Activated CD4-positive, alpha-beta T cell treated with anti-CD3 and anti-CD28 coated beads, Interleukin-2, amount 10 ng/mL, durations not matched to agents 7 days and 5 days (primary cell): ENCODE results near the gene POTEH. TPM values are rescaled to one million over a fixed set of nuclear protein-coding genes. Genes with fewer than 3 reads are reported as not detected.
"Not testable (repeated sequence)": the region's sequence is repeated elsewhere in the genome, so short reads cannot be mapped to it uniquely, and the experiment has no call there.

Experiments
- CTCF ChIA-PET: fragments of 350-600 bp; sonication (Branson Sonifier 250); formaldehyde crosslinking; loops from one replicate; lab custom pipeline; 2021; ENCODE audit warnings: antibody characterized with exemption; lab: Charles Lee
- POLR2A ChIA-PET: fragments of 350-600 bp; sonication (Branson Sonifier 250); formaldehyde crosslinking; loops from one replicate; lab custom pipeline; 2021; ENCODE audit warnings: antibody characterized with exemption; lab: Charles Lee
- DNase-seq: peaks from one replicate; pipeline ENCODE4 v3.0.0-alpha.2; 2020
- H3K27ac Mint-ChIP-seq: one replicate; pipeline ENCODE4 v1.8.0; 2021; ENCODE audit warnings: mild to moderate bottlenecking, moderate library complexity, mixed read lengths
- H3K27me3 Mint-ChIP-seq: one replicate; pipeline ENCODE4 v1.8.0; 2021; ENCODE audit warnings: mixed read lengths
- H3K36me3 Mint-ChIP-seq: one replicate; pipeline ENCODE4 v1.8.0; 2021; ENCODE audit warnings: low read depth, mixed read lengths
- H3K4me1 Mint-ChIP-seq: one replicate; pipeline ENCODE4 v1.8.0; 2021; ENCODE audit warnings: mixed read lengths
- H3K4me3 Mint-ChIP-seq: one replicate; pipeline ENCODE4 v1.8.0; 2021; ENCODE audit warnings: mild to moderate bottlenecking, moderate library complexity, mixed read lengths
- H3K9me3 Mint-ChIP-seq: one replicate; pipeline ENCODE4 v1.8.0; 2021; ENCODE audit warnings: mixed read lengths
- total RNA-seq, 2 experiments: library from RNA; stranded (reverse); gene quantifications; one replicate each; pipeline ENCODE4 v1.2.3, GENCODE V29; 2021

Gene POTEH
- total RNA-seq, 2 experiments from 2014 or later, result not detected

DNA sequence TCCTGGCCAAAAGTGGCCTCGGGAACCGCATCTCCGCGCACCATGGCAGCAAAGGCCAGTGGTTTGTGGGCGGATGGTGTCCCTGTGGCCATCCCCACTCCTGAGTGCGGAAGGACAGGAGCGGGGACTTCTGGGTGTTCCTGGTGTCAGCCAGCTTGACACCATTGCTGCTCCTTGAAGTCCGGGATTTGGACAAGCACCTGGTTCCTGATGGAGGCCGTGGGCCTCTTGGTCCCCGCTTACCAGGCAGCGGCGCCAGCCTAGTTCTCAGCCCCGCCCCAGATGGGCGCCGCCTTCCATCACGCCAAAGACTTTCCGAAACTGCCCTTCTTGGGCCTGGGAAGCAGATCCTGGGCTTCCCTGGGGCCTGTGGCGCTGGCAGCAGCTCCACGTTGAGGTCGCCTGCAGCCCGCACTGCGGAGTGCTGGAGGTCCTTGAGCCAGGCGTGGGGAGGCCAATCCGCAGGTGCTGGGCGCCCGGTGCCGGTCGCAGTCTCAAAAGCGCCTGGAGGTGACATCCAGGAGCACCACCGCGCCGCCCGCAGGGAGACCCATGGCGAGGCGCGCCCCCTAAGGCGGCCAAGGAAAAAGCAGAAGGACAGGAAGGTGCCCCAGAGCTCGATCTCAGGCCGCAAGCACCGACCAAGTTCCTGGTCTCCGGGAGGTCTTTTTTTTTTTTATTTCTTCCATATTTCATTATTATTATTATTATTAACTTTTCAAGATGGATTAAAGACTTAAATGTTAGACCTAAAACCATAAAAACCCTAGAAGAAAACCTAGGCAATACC lies 59.5 kb downstream of the POTEH start:
- H3K9me3 Mint-ChIP-seq, H3K36me3 Mint-ChIP-seq, CTCF ChIA-PET, H3K27me3 Mint-ChIP-seq, H3K4me3 Mint-ChIP-seq, DNase-seq, H3K27ac Mint-ChIP-seq, POLR2A ChIA-PET, H3K4me1 Mint-ChIP-seq: not testable (repeated sequence)

DNA sequence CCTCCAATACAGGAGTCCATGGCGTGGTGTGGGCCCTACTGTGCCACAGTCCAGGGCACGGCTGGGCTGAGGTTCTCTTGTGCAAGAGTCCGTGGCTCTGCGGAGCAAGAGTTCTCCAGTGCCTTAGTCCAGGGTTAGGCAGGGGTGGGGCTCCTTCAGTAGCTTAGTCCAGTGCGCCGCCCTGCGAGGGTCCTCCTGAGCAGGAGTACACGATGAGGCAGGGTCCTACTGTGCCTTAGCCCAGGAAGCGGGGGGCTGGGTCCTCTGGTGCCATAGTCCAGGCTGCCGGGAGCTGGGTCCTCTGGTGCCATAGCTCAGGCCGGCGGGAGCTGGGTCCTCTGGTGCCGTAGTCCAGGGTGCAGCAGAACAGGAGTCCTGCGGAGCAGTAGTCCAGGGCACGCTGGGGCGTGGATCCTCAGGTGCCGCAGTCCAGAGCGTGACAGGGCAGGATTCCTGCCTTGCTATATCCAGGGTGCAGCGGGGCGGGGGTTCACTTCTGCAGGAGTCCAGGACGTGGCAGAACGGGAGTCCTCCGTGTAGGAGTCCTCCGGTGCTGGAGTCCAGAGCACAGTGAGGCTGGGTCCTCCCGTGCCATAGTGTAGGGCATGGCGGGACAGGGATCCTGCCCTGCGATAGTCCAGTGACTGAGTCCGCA lies 69.7 kb downstream of the POTEH start:
- POLR2A ChIA-PET, H3K27me3 Mint-ChIP-seq, H3K9me3 Mint-ChIP-seq, H3K4me3 Mint-ChIP-seq, H3K4me1 Mint-ChIP-seq, CTCF ChIA-PET, DNase-seq, H3K36me3 Mint-ChIP-seq, H3K27ac Mint-ChIP-seq: not testable (repeated sequence)

DNA sequence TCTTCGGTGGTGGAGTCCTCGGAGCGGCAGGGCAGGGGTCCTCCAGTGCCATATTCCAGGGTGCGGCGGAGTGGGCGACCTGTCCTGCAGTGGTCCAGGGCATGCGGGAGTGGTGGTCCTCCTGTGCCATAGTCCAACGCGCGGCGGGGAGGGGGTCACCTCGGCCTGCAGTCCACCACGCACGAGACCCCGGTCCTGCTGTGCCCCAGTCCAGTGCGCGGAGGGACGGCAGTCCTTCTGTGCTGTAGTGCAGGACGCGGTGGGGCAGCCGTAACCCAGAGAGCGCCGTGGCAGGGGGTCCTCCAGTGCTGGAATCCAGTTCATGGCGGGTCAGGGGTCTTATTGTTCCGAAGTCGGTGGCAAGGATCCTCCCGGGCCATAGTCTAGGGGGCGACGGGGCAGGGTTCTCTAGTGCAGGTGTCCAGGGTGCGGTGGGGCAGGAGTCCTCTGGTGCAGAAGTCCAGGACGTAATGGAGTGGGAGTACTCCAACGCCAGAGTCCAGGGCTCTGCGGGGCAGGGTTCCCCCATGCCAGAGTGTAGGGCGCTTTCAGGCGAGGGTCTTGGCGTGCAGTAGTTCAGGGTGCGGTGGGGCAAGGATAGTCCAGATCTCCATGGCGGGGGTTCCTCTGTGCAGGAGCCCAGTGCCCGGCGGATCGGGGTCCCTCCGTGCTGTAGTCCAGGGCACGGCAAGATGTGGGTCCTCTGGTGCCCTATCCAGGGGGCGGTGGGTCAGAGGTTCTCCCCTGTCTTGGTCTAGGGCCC lies 70.7 kb downstream of the POTEH start:
- POLR2A ChIA-PET, CTCF ChIA-PET, H3K9me3 Mint-ChIP-seq, H3K27ac Mint-ChIP-seq, H3K36me3 Mint-ChIP-seq, H3K27me3 Mint-ChIP-seq, DNase-seq, H3K4me1 Mint-ChIP-seq, H3K4me3 Mint-ChIP-seq: not testable (repeated sequence)

DNA sequence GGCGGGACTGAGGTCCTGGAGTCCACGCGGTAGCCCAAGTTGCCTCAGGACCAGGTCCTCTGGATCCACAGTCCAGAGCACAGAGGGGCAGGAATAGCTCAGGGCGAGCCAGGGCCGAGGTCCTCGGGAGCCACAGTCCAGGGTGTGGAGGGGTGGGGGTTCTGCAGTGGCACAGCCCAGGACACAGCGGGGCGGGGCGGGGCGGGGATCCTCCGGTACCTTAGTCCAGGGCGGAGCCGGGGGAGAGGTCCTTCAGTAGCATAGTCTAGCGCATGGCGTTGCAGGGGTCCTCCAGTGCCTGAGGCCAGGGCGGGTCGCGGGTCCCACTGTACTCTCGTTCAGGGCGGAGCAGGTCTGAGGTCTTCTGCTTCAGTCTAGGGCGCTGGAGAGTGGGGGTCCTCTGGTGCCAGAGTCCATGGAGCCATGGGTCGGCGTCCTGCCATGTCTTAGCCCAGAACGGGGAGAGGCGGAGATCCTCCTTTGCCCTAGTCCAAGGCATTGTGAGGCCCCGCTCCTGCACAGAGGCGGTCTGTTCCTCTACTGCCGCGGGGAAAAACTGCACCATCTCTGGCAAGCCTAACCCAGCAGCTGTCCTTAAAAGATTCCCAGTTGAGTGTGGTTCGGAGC lies 71.4 kb downstream of the POTEH start:
- CTCF ChIA-PET, H3K4me1 Mint-ChIP-seq, H3K4me3 Mint-ChIP-seq, H3K27ac Mint-ChIP-seq, H3K9me3 Mint-ChIP-seq, POLR2A ChIA-PET, H3K36me3 Mint-ChIP-seq, DNase-seq, H3K27me3 Mint-ChIP-seq: not testable (repeated sequence)

DNA sequence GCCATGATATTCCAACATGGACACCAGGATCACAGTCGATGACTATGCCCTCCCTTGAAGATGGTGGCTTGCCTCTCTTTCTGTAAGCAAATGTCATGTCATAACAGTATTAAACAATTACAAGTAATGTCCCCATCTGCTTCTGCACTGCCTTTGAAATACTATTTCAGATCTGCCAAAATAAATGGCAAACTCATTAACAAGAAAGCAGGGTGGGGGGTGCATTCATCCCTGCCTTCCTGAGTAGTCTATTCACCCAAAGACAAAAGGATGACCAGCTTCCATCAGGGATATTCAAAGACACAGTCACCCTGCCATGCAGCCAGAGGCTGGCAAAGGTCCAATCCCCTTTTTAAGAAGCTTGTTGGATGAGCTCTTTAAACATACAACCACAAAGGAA lies 73.7 kb downstream of the POTEH start:
- not testable (repeated sequence) for H3K36me3 Mint-ChIP-seq

More for the DNA sequence above, 73.7 kb downstream of the POTEH start:
- DNase-seq, H3K27ac Mint-ChIP-seq, POLR2A ChIA-PET, CTCF ChIA-PET, H3K4me3 Mint-ChIP-seq, H3K9me3 Mint-ChIP-seq, H3K4me1 Mint-ChIP-seq, H3K27me3 Mint-ChIP-seq: not testable (repeated sequence)

Other genes with a start within 250 kb of the POTEH start
- not detected for gene OR11H1, start 161.8 kb upstream of the POTEH start, total RNA-seq